ENCODE measurements around the gene ZNF337. TPM values are rescaled to one million over a fixed set of nuclear protein-coding genes. Genes with fewer than 3 reads are reported as not detected.
"Not testable (repeated sequence)": the region's sequence is repeated elsewhere in the genome, so short reads cannot be mapped to it uniquely, and the experiment has no call there.

The ZNF337 gene
- total RNA-seq, 1 donor from 2014 or later = 6.3 TPM

GRCh38 chr20:25637247-25637646 lies 59.4 kb downstream of the ZNF337 start:
- Histone ChIP-seq H3K36me3 (peaks cover 21% of the 10 kb centered on the region), H3K4me1 (no peaks in the 10 kb centered on the region), H3K9me3 (replicated peaks) (peaks cover 8% of the 10 kb centered on the region), H3K27me3 (ENCODE audit: low read depth) (no peaks in the 10 kb centered on the region), H3K27ac (replicated peaks) (no peak overlapping the region), H3K4me3 (no peak overlapping the region)
- TF ChIP-seq CTCF (IDR thresholded peaks at IDR 0.05; ENCODE audit: borderline replicate concordance) = no peak
- intact Hi-C loops (cut with micrococcal nuclease) = no loop called here
- no peak for DNase-seq

GRCh38 chr20:25632940-25633790 lies 63.5 kb downstream of the ZNF337 start:
- no peaks in the 10 kb centered on the region for H3K4me1 ChIP-seq
- no peak overlapping the region for H3K27ac ChIP-seq (replicated peaks)
- no peaks in the 10 kb centered on the region for H3K27me3 ChIP-seq (ENCODE audit: low read depth)
- no peak for TF ChIP-seq CTCF (IDR thresholded peaks at IDR 0.05; ENCODE audit: borderline replicate concordance)
- H3K4me3 ChIP-seq = no peak overlapping the region
- peaks cover 21% of the 10 kb centered on the region for H3K36me3 ChIP-seq
- H3K9me3 ChIP-seq (replicated peaks) = peaks cover 8% of the 10 kb centered on the region
- intact Hi-C loops (cut with micrococcal nuclease) = no loop called here
- no peak for DNase-seq

GRCh38 chr20:25630615-25631014 lies 66.0 kb downstream of the ZNF337 start:
- not testable (repeated sequence) for H3K27me3 ChIP-seq (ENCODE audit: low read depth); DNase-seq
- H3K36me3 ChIP-seq = peaks cover 11% of the 10 kb centered on the region

GRCh38 chr20:25629816-25630499 lies 66.7 kb downstream of the ZNF337 start:
- H3K27ac ChIP-seq (replicated peaks) = no peak overlapping the region
- no peaks in the 10 kb centered on the region for H3K9me3 ChIP-seq (replicated peaks)
- peaks cover under 1% of the 10 kb centered on the region for H3K4me1 ChIP-seq
- intact Hi-C loops (cut with micrococcal nuclease) = loop anchor here (5.0 kb wide), 1 partner anchor 67 kb away; the partner anchor contains the start of gene ZNF337
- no peak for TF ChIP-seq CTCF (IDR thresholded peaks at IDR 0.05; ENCODE audit: borderline replicate concordance)
- H3K36me3 ChIP-seq = peaks cover 6% of the 10 kb centered on the region
- no peak overlapping the region for H3K4me3 ChIP-seq
- H3K27me3 ChIP-seq (ENCODE audit: low read depth) = no peaks in the 10 kb centered on the region
- no peak for DNase-seq

More at GRCh38 chr20:25630615-25631014, 66.0 kb downstream of the ZNF337 start:
- H3K27ac ChIP-seq (replicated peaks); intact Hi-C loops (cut with micrococcal nuclease); H3K4me3 ChIP-seq; H3K4me1 ChIP-seq; H3K9me3 ChIP-seq (replicated peaks): not testable (repeated sequence)

GRCh38 chr20:25626779-25627178 lies 69.9 kb downstream of the ZNF337 start:
- Histone ChIP-seq H3K4me3 (no peak overlapping the region), H3K27me3 (ENCODE audit: low read depth) (no peaks in the 10 kb centered on the region), H3K36me3 (no peaks in the 10 kb centered on the region), H3K4me1 (peaks cover 29% of the 10 kb centered on the region), H3K27ac (replicated peaks) (no peak overlapping the region), H3K9me3 (replicated peaks) (no peaks in the 10 kb centered on the region)
- no peak for TF ChIP-seq CTCF (IDR thresholded peaks at IDR 0.05; ENCODE audit: borderline replicate concordance)
- intact Hi-C loops (cut with micrococcal nuclease) = loop anchor here (5.0 kb wide), 1 partner anchor 71 kb away; the partner anchor contains the start of gene ZNF337
- DNase-seq = no peak
